IMR-90 (cell line): ENCODE measurements around the gene RNF217. TPM values are rescaled to one million over a fixed set of nuclear protein-coding genes. Genes with fewer than 3 reads are reported as not detected.
A peak's percentile ranks its signal among the peaks of the same experiment; 100 is the strongest.

ENCODE experiments used
- ATAC-seq: fragments of 200-7000 bp; cut with Tn5 transposase; 2 replicates; pipeline ENCODE4 v1.9.1; 2020; ENCODE audit warnings: low read depth, mild to moderate bottlenecking, moderate library complexity
- BruUV-seq: library from RNA; stranded (reverse); fragments of 400-500 nt; replicated peaks from 2 replicates; lab custom pipeline; 2021; lab: Mats Ljungman, UMichigan
- CTCF ChIA-PET: fragments of 300-600 bp; formaldehyde crosslinking; extraction: SDS; loops from one replicate; lab custom pipeline; 2021; ENCODE audit warnings: antibody characterized with exemption; lab: Yijun Ruan, JAX
- POLR2A ChIA-PET: fragments of 300-600 bp; sonication (Branson Sonifier 250); formaldehyde crosslinking; loops from one replicate; lab custom pipeline; 2022; ENCODE audit warnings: antibody characterized with exemption; ENCODE audit not compliant: unreplicated experiment; lab: Charles Lee
- DNase-seq: peaks from one replicate; pipeline ENCODE4 v3.0.0; 2013
- H2AFZ ChIP-seq: replicated peaks from 2 replicates; pipeline ENCODE3; 2013; ENCODE audit warnings: low read length, mild to moderate bottlenecking; ENCODE audit not compliant: poor library complexity
- H2AK5ac ChIP-seq: 2 replicates; pipeline ENCODE4 v1.6.1; 2013; ENCODE audit warnings: low read depth, low read length, inconsistent platforms
- H2AK9ac ChIP-seq: replicated peaks from 2 replicates; pipeline ENCODE3; 2013; ENCODE audit warnings: mild to moderate bottlenecking, low read depth, low read length, moderate library complexity; ENCODE audit not compliant: poor library complexity
- H2BK120ac ChIP-seq: 2 replicates; pipeline ENCODE4 v1.6.1; 2013; ENCODE audit warnings: low read depth, low read length, inconsistent platforms
- H2BK15ac ChIP-seq: 3 replicates; pipeline ENCODE4 v1.6.1; 2013; ENCODE audit warnings: low read depth, low read length, inconsistent platforms
- H2BK20ac ChIP-seq: 2 replicates; pipeline ENCODE4 v1.6.1; 2013; ENCODE audit warnings: low read depth, mild to moderate bottlenecking, inconsistent platforms, low read length, moderate library complexity
- H2BK5ac ChIP-seq: 2 replicates; pipeline ENCODE4 v1.6.1; 2013; ENCODE audit warnings: mild to moderate bottlenecking, low read depth, low read length, inconsistent platforms; ENCODE audit not compliant: poor library complexity, severe bottlenecking
- H3K14ac ChIP-seq: replicated peaks from 2 replicates; pipeline ENCODE4 v1.6.1; 2013; ENCODE audit warnings: low read depth, low read length, inconsistent platforms
- H3K18ac ChIP-seq: 2 replicates; pipeline ENCODE4 v1.6.1; 2013; ENCODE audit warnings: low read depth, low read length, control low read depth
- H3K23ac ChIP-seq: 2 replicates; pipeline ENCODE4 v1.6.1; 2013; ENCODE audit warnings: low read depth, low read length, inconsistent platforms
- H3K27ac ChIP-seq: 2 replicates; pipeline ENCODE4 v1.5.1; 2013; ENCODE audit warnings: mild to moderate bottlenecking, control low read depth, low read length; ENCODE audit not compliant: insufficient read depth
- H3K27me3 ChIP-seq: 2 replicates; pipeline ENCODE4 v1.6.1; 2013; ENCODE audit warnings: low read length; ENCODE audit not compliant: control insufficient read depth, insufficient read depth
- H3K36me3 ChIP-seq: 2 replicates; pipeline ENCODE4 v1.6.1; 2013; ENCODE audit warnings: low read length, mixed read lengths; ENCODE audit not compliant: control insufficient read depth, insufficient read depth
- H3K4ac ChIP-seq: 2 replicates; pipeline ENCODE4 v1.6.1; 2013; ENCODE audit warnings: low read depth, low read length, inconsistent platforms
- H3K4me1 ChIP-seq: 2 replicates; pipeline ENCODE4 v1.6.1; 2013; ENCODE audit warnings: low read length, mixed read lengths; ENCODE audit not compliant: control insufficient read depth, insufficient read depth
- H3K4me2 ChIP-seq: 2 replicates; pipeline ENCODE4 v1.6.1; 2013; ENCODE audit warnings: low read depth, mild to moderate bottlenecking, control low read depth, low read length, moderate library complexity
- H3K4me3 ChIP-seq: 2 replicates; pipeline ENCODE4 v1.5.1; 2013; ENCODE audit warnings: low read depth, mild to moderate bottlenecking, control low read depth, low read length, moderate library complexity; ENCODE audit not compliant: insufficient read depth
- H3K56ac ChIP-seq: 2 replicates; pipeline ENCODE4 v1.6.1; 2013; ENCODE audit warnings: low read length, inconsistent platforms; ENCODE audit not compliant: insufficient read depth; ENCODE audit errors: extremely low read depth
- H3K79me1 ChIP-seq, 2 experiments: 2 replicates each; pipeline ENCODE4 v1.6.1; 2013; ENCODE audit warnings: low read length in 2 of 2, inconsistent platforms in 1 of 2, low read depth in 1 of 2
- H3K9ac ChIP-seq: 2 replicates; pipeline ENCODE4 v1.6.1; 2013; ENCODE audit warnings: low read depth, low read length, control low read depth
- H3K9me1 ChIP-seq: 2 replicates; pipeline ENCODE4 v1.6.1; 2013; ENCODE audit warnings: low read length, inconsistent platforms; ENCODE audit not compliant: insufficient read depth
- H3K9me3 ChIP-seq: 2 replicates; pipeline ENCODE4 v1.6.1; 2013; ENCODE audit warnings: low read length; ENCODE audit not compliant: control insufficient read depth, insufficient read depth
- H4K20me1 ChIP-seq: 2 replicates; pipeline ENCODE4 v1.6.1; 2013; ENCODE audit warnings: low read length, inconsistent platforms; ENCODE audit not compliant: insufficient read depth
- H4K5ac ChIP-seq: 2 replicates; pipeline ENCODE4 v1.6.1; 2013; ENCODE audit warnings: mild to moderate bottlenecking, low read depth, low read length, control low read depth
- H4K8ac ChIP-seq, 2 experiments: 2 replicates each; pipeline ENCODE4 v1.6.1; 2013; ENCODE audit warnings: low read depth in 2 of 2, low read length in 2 of 2, control low read depth in 1 of 2, inconsistent platforms in 1 of 2
- H4K91ac ChIP-seq: 2 replicates; pipeline ENCODE4 v1.6.1; 2013; ENCODE audit warnings: low read depth, low read length, inconsistent platforms; ENCODE audit not compliant: insufficient read depth
- BHLHE40 ChIP-seq: fragments of 150-350 bp; IDR thresholded peaks from 2 replicates; pipeline ENCODE4 v1.6.1; 2016; ENCODE audit warnings: mild to moderate bottlenecking, low read depth, low read length
- CEBPB ChIP-seq: IDR thresholded peaks from 2 replicates; pipeline ENCODE4 v1.6.1; 2012; ENCODE audit warnings: low read depth, low read length, improper control_type of control experiment
- CHD1 ChIP-seq: IDR thresholded peaks from 2 replicates; pipeline ENCODE4 v1.6.1; 2012; ENCODE audit warnings: low read depth, low read length, improper control_type of control experiment
- FOS ChIP-seq: fragments of 150-350 bp; IDR thresholded peaks from 2 replicates; pipeline ENCODE4 v1.6.1; 2016; ENCODE audit warnings: low read depth, low read length
- MAFK ChIP-seq: IDR thresholded peaks from 2 replicates; pipeline ENCODE4 v1.6.1; 2012; ENCODE audit warnings: low read depth, low read length, improper control_type of control experiment
- MAZ ChIP-seq: IDR thresholded peaks from 2 replicates; pipeline ENCODE4 v1.6.1; 2012; ENCODE audit warnings: low read depth, mild to moderate bottlenecking, low read length, improper control_type of control experiment, moderate library complexity, borderline replicate concordance
- NFE2L2 ChIP-seq: fragments of 150-350 bp; IDR thresholded peaks from 2 replicates; pipeline ENCODE4 v1.6.1; 2016; ENCODE audit warnings: low read depth, mild to moderate bottlenecking, low read length
- POLR2A ChIP-seq: IDR thresholded peaks from 2 replicates; pipeline ENCODE4 v1.6.1; 2012; ENCODE audit warnings: mild to moderate bottlenecking, low read depth, low read length
- RAD21 ChIP-seq: IDR thresholded peaks from 2 replicates; pipeline ENCODE4 v1.6.1; 2012; ENCODE audit warnings: low read length, improper control_type of control experiment
- RFX5 ChIP-seq: IDR thresholded peaks from 2 replicates; pipeline ENCODE4 v1.8.0; 2012; ENCODE audit warnings: low read depth, mild to moderate bottlenecking, low read length, moderate library complexity
- SMC3 ChIP-seq: fragments of 150-350 bp; IDR thresholded peaks from 2 replicates; pipeline ENCODE4 v1.6.1; 2016; ENCODE audit warnings: low read depth, mild to moderate bottlenecking, antibody characterized with exemption, low read length, moderate library complexity
- dilution Hi-C: fragments of 300-500 bp; cut with HindIII; formaldehyde crosslinking; loops from one replicate; pipeline ENCODE4 v1.14.3; 2018; ENCODE audit warnings: low sequenced_read_pairs; ENCODE audit not compliant: unreplicated experiment
- in situ Hi-C: fragments of 300-500 bp; cut with MboI; formaldehyde crosslinking; loops from 3 replicates; pipeline ENCODE4 v1.14.3; 2019; ENCODE audit warnings: low sequenced_read_pairs, inconsistent platforms, mixed read lengths
- intact Hi-C: fragments of 100-400 bp; cut with micrococcal nuclease; formaldehyde crosslinking; loops from 2 replicates; pipeline ENCODE4 v1.10.0; 2022
- polyA plus RNA-seq, 3 experiments: library from polyadenylated mRNA; depleted of rRNA; stranded (reverse); fragments of >200 nt; gene quantifications; 2 replicates each; pipeline ENCODE4 v1.2.3, GENCODE V29; 2012; ENCODE audit warnings: low replicate concordance in 1 of 3
- total RNA-seq: library from RNA; depleted of rRNA; stranded (reverse); fragments of >200 nt; gene quantifications from 2 replicates; pipeline ENCODE4 v1.2.3, GENCODE V29; 2012
- TF ChIP-seq, protein P1 (sequence below): conservative IDR thresholded peaks from 2 replicates; pipeline ENCODE4 v1.5.1; 2012; ENCODE audit warnings: mild to moderate bottlenecking, low read depth, low read length, improper control_type of control experiment

Gene RNF217
- total and polyA plus RNA-seq, 2 of the 4 experiments (the other 2 are of a cell fraction): 11.7 to 20.4 TPM

DNA sequence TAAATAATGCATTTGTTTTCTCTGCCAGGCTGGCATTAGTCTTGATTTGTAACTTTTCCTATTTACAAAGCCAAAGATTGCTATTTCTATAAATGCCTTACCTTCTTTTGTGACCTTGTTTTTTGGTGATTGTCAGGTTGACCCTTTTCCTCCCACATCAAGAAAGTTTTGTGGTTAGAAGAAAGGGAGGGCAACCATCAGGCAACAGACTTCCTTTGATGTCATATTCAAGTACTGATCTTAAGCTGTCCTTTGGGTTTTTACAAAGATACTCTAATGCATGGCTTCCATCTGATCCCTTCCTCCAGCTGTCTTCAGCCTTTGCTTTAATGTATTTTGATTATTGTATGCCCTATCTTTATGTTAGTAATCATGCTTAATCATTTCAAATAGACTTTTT is 23.9 kb downstream of the RNF217 start:
- H3K4me1 ChIP-seq: peaks cover 21% of the 10 kb centered on the region
- H3K9me1 ChIP-seq: peaks cover 16% of the 10 kb centered on the region
- peak overlapping the region; percentile 44; the same call in 1 of the 2 replicates for H2BK120ac ChIP-seq
- no peak overlapping the region for H3K4me2 ChIP-seq
- intact Hi-C loops: no loop called here
- no peak for DNase-seq
- H3K56ac ChIP-seq: no peak overlapping the region
- H3K4me3 ChIP-seq: no peak overlapping the region
- no peak for ATAC-seq
- H4K5ac ChIP-seq: peak overlapping the region; percentile 35; the same call in 1 of the 2 replicates
- peak overlapping the region; percentile 19; the same call in 1 of the 2 replicates for H4K91ac ChIP-seq
- 0 out of 2 replicates have a peak overlapping the region, but pooled peaks have one; percentile 9 for H2BK20ac ChIP-seq
- no peaks in the 10 kb centered on the region for H3K27me3 ChIP-seq
- H3K23ac ChIP-seq: no peak overlapping the region
- TF ChIP-seq CHD1 (no peak), SMC3 (no peak), BHLHE40 (no peak), POLR2A (no peak), FOS (no peak), MAZ (no peak), NFE2L2 (no peak), CEBPB (no peak), RAD21 (no peak), RFX5 (no peak), MAFK (no peak)
- TF ChIP-seq, protein P1, sequence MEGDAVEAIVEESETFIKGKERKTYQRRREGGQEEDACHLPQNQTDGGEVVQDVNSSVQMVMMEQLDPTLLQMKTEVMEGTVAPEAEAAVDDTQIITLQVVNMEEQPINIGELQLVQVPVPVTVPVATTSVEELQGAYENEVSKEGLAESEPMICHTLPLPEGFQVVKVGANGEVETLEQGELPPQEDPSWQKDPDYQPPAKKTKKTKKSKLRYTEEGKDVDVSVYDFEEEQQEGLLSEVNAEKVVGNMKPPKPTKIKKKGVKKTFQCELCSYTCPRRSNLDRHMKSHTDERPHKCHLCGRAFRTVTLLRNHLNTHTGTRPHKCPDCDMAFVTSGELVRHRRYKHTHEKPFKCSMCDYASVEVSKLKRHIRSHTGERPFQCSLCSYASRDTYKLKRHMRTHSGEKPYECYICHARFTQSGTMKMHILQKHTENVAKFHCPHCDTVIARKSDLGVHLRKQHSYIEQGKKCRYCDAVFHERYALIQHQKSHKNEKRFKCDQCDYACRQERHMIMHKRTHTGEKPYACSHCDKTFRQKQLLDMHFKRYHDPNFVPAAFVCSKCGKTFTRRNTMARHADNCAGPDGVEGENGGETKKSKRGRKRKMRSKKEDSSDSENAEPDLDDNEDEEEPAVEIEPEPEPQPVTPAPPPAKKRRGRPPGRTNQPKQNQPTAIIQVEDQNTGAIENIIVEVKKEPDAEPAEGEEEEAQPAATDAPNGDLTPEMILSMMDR: no peak
- H3K79me1 ChIP-seq: peaks cover 22 to 67% of the 10 kb centered on the region in 2 experiments
- peak overlapping the region; percentile 72; the same call in 1 of the 2 replicates for H3K14ac ChIP-seq
- peak overlapping the region; percentile 8; the same call in 1 of the 2 replicates for H3K4ac ChIP-seq
- dilution Hi-C loops: no loop called here
- H3K36me3 ChIP-seq: peaks cover 3% of the 10 kb centered on the region
- H2BK15ac ChIP-seq: peak overlapping the region; percentile 82; the same call in 1 of the 3 replicates
- peaks cover 9% of the 10 kb centered on the region; the same call in 1 of the 2 replicates for H4K20me1 ChIP-seq
- ChIA-PET CTCF (no interaction called here), POLR2A (no interaction called here)
- peak overlapping the region; percentile 27; the same call in 1 of the 2 replicates for H3K27ac ChIP-seq
- peak overlapping the region; percentile 74 for H2AK5ac ChIP-seq
- H3K9ac ChIP-seq: no peak overlapping the region
- peak overlapping the region; percentile 83; the same call in 1 of the 2 replicates for H3K18ac ChIP-seq
- no peak overlapping the region for H2AK9ac ChIP-seq
- in situ Hi-C loops: no loop called here
- H2BK5ac ChIP-seq: peak overlapping the region; percentile 62
- no peak overlapping the region for H2AFZ ChIP-seq
- peak overlapping the region; percentile 17 to 70; a peak in 3 of 4 replicates for H4K8ac ChIP-seq
- BruUV-seq: no TSS peak
- H3K9me3 ChIP-seq: no peaks in the 10 kb centered on the region
